Cardiac fibroblast (primary cell): ENCODE results near the gene UBA5.

Source experiments
- DNase-seq, 2 donors: peaks; one replicate each; pipeline versions ENCODE4 v3.0.0 to v3.0.0-alpha.2; 2010; ENCODE audit warnings: low read depth in 2 of 2
- H3K4me3 ChIP-seq, 2 donors: replicated peaks in 1 of 2; 1 replicate in 1 of 2; 2 replicates in 1 of 2; pipeline ENCODE4 v1.5.1; 2011; ENCODE audit warnings: low read depth in 2 of 2, low read length in 2 of 2, mild to moderate bottlenecking in 2 of 2, moderate library complexity in 1 of 2
- CTCF ChIP-seq: IDR thresholded peaks from one replicate; pipeline ENCODE4 v1.5.1; 2011; ENCODE audit warnings: low read depth, mild to moderate bottlenecking, low read length, inconsistent platforms

UBA5 gene

GRCh38 chr3:132650153-132650552 lies 10.0 kb upstream of the UBA5 start:
- H3K4me3 ChIP-seq = no peak overlapping the region
- TF ChIP-seq CTCF = no peak
- no peak for DNase-seq

- TF ChIP-seq CTCF = no peak
- H3K4me3 ChIP-seq = no peak overlapping the region
- peak in 1 of 2 donors; percentile 49 for DNase-seq
Measured at GRCh38 chr3:132652640-132653270, 7.4 kb upstream of the UBA5 start.

DNA sequence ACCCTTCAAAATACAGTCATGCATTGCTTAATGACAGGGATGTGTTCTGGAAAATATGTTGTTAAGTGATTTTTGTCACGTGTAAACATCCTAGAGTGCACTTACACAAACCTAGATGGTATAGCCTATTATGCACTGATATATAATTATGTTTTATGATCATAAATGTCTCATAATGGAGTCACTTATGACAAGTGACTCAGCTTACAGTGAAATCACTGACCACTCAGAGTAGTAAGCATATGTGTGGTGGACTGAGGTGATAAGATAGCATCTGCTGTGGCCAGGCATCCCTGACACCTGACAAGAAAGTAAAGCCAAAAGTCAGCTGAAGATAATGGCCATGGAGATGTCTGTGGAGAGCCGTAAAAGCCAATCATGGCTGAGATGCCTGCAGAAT lies 5.9 kb upstream of the UBA5 start:
- TF ChIP-seq CTCF = no peak
- no peak overlapping the region for H3K4me3 ChIP-seq
- no peak for DNase-seq

- no peak for TF ChIP-seq CTCF
- DNase-seq = no peak
- no peak overlapping the region for H3K4me3 ChIP-seq
Measured at GRCh38 chr3:132654721-132655120, 5.4 kb upstream of the UBA5 start.

DNA sequence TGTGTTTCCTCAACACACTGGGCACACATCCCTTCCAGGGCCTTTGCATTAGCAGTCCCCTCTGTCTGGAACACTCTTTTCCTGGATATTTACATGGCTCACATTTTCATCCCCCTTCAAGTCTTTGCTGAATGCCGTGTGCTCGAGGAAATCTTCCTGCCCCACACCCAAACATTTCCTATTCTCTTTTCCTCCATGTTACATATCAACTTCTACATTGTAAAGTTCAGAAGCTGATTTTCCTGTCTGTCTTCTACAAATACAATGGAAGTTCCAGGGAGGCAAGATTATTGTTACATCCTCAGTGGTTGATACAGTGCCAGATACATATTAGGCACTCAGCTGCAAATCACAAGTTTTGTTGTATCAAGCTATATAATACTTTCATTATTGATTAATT lies 4.7 kb upstream of the UBA5 start:
- no peak overlapping the region for H3K4me3 ChIP-seq
- no peak for DNase-seq
- TF ChIP-seq CTCF = no peak

- TF ChIP-seq CTCF = no peak
- peak overlapping the region in 1 of 2 donors; percentile 74 for H3K4me3 ChIP-seq
- DNase-seq = no peak
Measured at GRCh38 chr3:132657869-132658747, 2.0 kb upstream of the UBA5 start.
